ENCODE data around the gene OGFR. TPM values are rescaled to one million over a fixed set of nuclear protein-coding genes. Genes with fewer than 3 reads are reported as not detected.
"Not testable (repeated sequence)": the region's sequence is repeated elsewhere in the genome, so short reads cannot be mapped to it uniquely, and the experiment has no call there.

The OGFR gene
- total RNA-seq, 1 donor from 2014 or later = 56.5 TPM

GRCh38 chr20:62852196-62852595, 47.6 kb downstream of the OGFR start:
- Mint-ChIP-seq H3K4me1 (peaks cover 1% of the 10 kb centered on the region), H3K36me3 (peaks cover 27% of the 10 kb centered on the region), H3K9me3 (no peaks in the 10 kb centered on the region), H3K27ac (no peak overlapping the region), H3K27me3 (ENCODE audit: low read depth) (no peaks in the 10 kb centered on the region), H3K4me3 (no peak overlapping the region)
- TF ChIP-seq, protein P1, sequence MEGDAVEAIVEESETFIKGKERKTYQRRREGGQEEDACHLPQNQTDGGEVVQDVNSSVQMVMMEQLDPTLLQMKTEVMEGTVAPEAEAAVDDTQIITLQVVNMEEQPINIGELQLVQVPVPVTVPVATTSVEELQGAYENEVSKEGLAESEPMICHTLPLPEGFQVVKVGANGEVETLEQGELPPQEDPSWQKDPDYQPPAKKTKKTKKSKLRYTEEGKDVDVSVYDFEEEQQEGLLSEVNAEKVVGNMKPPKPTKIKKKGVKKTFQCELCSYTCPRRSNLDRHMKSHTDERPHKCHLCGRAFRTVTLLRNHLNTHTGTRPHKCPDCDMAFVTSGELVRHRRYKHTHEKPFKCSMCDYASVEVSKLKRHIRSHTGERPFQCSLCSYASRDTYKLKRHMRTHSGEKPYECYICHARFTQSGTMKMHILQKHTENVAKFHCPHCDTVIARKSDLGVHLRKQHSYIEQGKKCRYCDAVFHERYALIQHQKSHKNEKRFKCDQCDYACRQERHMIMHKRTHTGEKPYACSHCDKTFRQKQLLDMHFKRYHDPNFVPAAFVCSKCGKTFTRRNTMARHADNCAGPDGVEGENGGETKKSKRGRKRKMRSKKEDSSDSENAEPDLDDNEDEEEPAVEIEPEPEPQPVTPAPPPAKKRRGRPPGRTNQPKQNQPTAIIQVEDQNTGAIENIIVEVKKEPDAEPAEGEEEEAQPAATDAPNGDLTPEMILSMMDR (IDR thresholded peaks at IDR 0.05; ENCODE audit: unreplicated experiment) = no peak
- no peak for DNase-seq (ENCODE audit: low spot score in 2 of 2, unreplicated experiment in 2 of 2)

- Mint-ChIP-seq H3K9me3 (no peaks in the 10 kb centered on the region), H3K4me1 (no peaks in the 10 kb centered on the region), H3K27ac (no peak overlapping the region), H3K4me3 (no peak overlapping the region), H3K36me3 (peaks cover 30% of the 10 kb centered on the region), H3K27me3 (ENCODE audit: low read depth) (no peaks in the 10 kb centered on the region)
- no peak for DNase-seq (ENCODE audit: low spot score in 2 of 2, unreplicated experiment in 2 of 2)
- TF ChIP-seq, protein P1 (IDR thresholded peaks at IDR 0.05; ENCODE audit: unreplicated experiment) = no peak
Observed at GRCh38 chr20:62852841-62853240, 48.2 kb downstream of the OGFR start.

GRCh38 chr20:62853304-62853703, 48.7 kb downstream of the OGFR start:
- not testable (repeated sequence) for H3K9me3 Mint-ChIP-seq; H3K27ac Mint-ChIP-seq; DNase-seq (ENCODE audit: low spot score in 2 of 2, unreplicated experiment in 2 of 2); H3K27me3 Mint-ChIP-seq (ENCODE audit: low read depth); H3K4me1 Mint-ChIP-seq; H3K4me3 Mint-ChIP-seq
- peaks cover 30% of the 10 kb centered on the region for H3K36me3 Mint-ChIP-seq

DNA sequence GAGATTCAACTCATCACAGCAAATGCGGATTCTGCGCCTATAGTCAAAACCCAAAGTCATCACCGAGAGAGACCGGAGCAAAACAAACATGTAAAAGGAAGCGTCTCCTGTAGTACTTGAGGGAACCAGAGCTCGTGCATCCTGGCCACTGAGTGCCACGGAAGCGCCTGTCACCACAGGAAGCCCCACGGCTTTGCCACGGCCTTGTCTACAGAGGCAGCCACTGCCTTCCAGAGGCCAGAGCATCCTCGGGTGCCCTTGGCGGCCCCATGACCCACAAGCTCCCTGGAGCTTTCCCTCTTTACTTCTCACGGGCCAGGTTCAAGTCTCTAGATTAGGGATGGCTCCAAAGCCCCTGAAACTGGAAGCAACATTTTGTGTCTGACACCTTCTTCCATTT, 49.5 kb downstream of the OGFR start:
- Mint-ChIP-seq H3K9me3 (no peaks in the 10 kb centered on the region), H3K27me3 (ENCODE audit: low read depth) (no peaks in the 10 kb centered on the region), H3K4me3 (no peak overlapping the region), H3K4me1 (peaks cover 2% of the 10 kb centered on the region), H3K36me3 (peaks cover 30% of the 10 kb centered on the region), H3K27ac (no peak overlapping the region)
- no peak for DNase-seq (ENCODE audit: low spot score in 2 of 2, unreplicated experiment in 2 of 2)
- TF ChIP-seq, protein P1 (IDR thresholded peaks at IDR 0.05; ENCODE audit: unreplicated experiment) = no peak

DNA sequence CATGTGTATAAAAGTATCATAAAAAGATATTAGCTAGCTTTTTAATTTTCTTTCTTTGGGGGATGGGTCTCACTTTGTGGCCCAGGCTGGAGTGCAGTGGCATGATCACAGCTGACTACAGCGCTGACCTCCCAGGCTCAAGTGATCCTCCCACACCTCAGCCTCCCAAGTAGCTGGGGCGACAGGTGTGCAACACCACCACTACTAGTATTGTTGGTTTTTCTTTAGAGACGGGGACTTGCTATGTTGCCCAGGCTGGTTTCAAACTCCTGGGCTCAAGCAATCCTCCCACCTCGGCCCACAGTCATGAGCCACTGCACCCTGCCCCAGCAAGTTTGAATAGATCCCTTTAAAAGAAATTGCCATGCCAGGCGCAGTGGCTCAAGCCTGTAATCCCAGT, 50.5 kb downstream of the OGFR start:
- DNase-seq (ENCODE audit: low spot score in 2 of 2, unreplicated experiment in 2 of 2) = no peak
- H3K4me1 Mint-ChIP-seq = peaks cover 11% of the 10 kb centered on the region
- no peak overlapping the region for H3K4me3 Mint-ChIP-seq
- H3K27ac Mint-ChIP-seq = no peak overlapping the region
- H3K36me3 Mint-ChIP-seq = peaks cover 30% of the 10 kb centered on the region
- H3K9me3 Mint-ChIP-seq = no peaks in the 10 kb centered on the region
- TF ChIP-seq, protein P1 (IDR thresholded peaks at IDR 0.05; ENCODE audit: unreplicated experiment) = no peak
- peaks cover 6% of the 10 kb centered on the region for H3K27me3 Mint-ChIP-seq (ENCODE audit: low read depth)

GRCh38 chr20:62856931-62857619, 52.4 kb downstream of the OGFR start:
- Mint-ChIP-seq H3K4me3 (no peak overlapping the region), H3K27me3 (ENCODE audit: low read depth) (peaks cover 11% of the 10 kb centered on the region), H3K27ac (no peak overlapping the region), H3K36me3 (peaks cover 30% of the 10 kb centered on the region), H3K4me1 (peaks cover 18% of the 10 kb centered on the region), H3K9me3 (no peaks in the 10 kb centered on the region)
- no peak for DNase-seq (ENCODE audit: low spot score in 2 of 2, unreplicated experiment in 2 of 2)
- TF ChIP-seq, protein P1 (IDR thresholded peaks at IDR 0.05; ENCODE audit: unreplicated experiment) = no peak
